H7 (cell line): ENCODE results near the gene CXCL14. TPM values are rescaled to one million over a fixed set of nuclear protein-coding genes. Genes with fewer than 3 reads are reported as not detected.

Experiments used
- DNase-seq: peaks from one replicate; pipeline ENCODE4 v3.0.0; 2012
- H3K27me3 ChIP-seq: 2 replicates; pipeline ENCODE4 v1.6.0; 2011; ENCODE audit warnings: mild to moderate bottlenecking, low read length; ENCODE audit not compliant: control insufficient read depth, insufficient read depth
- H3K36me3 ChIP-seq: replicated peaks from 2 replicates; pipeline ENCODE4 v1.5.1; 2011; ENCODE audit warnings: low read length; ENCODE audit not compliant: control insufficient read depth, insufficient read depth
- H3K4me3 ChIP-seq: 2 replicates; pipeline ENCODE4 v1.5.1; 2011; ENCODE audit warnings: low read depth, mild to moderate bottlenecking, control low read depth, low read length, moderate library complexity; ENCODE audit not compliant: insufficient read depth
- total RNA-seq: library from RNA; depleted of rRNA; stranded (reverse); fragments of >200 nt; shearing (Covaris generic); gene quantifications from 2 replicates; pipeline ENCODE4 v1.2.3, GENCODE V29; 2014

CXCL14 gene
- total RNA-seq, 1 experiment from 2014 or later, result 2.7 TPM

DNA sequence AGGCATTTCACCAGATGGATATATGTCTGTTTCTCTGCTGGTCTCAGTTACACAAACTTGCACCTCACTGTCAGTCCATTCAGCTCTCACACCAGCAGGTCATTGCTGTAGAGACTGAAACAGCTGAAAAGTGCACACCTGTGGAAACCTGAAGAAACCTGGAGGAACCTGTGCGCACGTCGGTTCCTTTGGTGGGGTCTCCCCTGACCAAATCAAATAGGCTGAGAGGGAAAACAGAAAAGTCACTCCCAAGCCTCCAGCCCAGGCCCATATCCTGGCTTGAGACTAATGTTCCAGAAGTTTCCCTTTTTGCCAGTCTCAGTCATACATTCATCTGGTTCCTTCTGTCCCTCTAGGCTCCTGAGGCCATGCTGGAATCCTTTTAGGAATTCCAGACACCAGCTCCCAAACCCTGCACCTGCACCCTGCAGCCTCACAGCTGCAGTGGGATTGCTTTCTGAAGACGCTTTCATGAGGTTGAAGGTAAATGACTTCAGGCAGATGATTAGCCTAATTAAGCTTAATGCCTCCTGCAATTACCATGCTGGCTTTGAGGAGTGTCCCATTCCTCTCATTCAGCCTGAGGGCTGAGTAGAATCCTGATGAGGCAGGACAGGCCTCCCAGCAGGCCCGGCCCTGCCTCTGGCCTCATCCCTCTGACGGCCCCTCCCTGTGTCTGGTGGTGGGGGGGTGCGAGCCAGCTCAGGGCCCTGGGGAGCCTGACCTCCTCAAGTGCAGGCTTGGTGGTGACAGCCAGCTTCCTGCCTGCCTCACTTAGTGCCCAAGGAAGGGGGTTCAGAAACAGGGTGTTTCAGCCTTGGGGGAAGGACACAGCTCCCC is 24.3 kb upstream of the CXCL14 start:
- DNase-seq, result no peak
- Histone ChIP-seq H3K36me3 (no peaks in the 10 kb centered on the region), H3K4me3 (no peak overlapping the region), H3K27me3 (peaks cover 2% of the 10 kb centered on the region; the same call in 1 of the 2 replicates)

DNA sequence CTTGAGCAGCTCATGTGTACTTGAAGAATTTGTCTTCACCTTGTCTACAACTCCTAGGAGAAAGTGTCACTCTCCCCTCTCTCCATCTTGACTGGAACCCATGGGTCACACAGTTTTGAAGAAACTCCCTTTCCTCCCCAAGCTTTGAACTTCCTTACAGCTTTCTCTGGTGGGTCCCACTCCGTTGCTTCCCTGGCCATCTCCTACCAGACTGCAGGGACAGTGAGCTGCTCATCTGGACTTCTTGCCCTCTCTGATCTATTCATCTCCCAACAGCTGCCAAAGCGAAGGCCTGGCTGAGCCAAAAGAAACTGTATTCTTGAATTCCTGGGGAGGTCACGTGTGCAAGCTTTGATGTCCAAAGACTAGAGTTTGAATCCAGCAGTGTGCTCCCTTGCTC is 22.7 kb upstream of the CXCL14 start:
- Histone ChIP-seq H3K36me3 (no peaks in the 10 kb centered on the region), H3K4me3 (no peak overlapping the region), H3K27me3 (peaks cover 2% of the 10 kb centered on the region; the same call in 1 of the 2 replicates)
- no peak for DNase-seq

DNA sequence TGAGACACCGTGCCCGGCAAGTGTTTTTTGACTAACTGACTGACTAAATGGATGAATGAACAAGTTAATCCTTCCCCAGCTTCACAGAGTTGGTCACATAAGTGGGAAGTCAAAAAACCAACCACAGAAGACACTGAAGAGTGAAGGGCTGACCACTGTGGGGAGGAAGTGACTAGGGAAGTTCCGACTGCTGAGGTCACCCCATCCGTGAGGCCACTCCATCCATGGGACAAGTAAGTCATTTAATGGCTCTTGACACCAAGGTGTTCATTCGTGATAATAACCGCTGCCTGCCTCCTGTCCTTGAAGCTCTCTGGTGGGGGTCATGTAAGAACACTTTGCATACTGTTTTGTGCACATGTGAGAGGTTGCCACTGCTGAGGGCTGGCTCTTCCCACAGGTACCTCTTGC is 22.2 kb upstream of the CXCL14 start:
- DNase-seq, result no peak
- no peaks in the 10 kb centered on the region for H3K36me3 ChIP-seq
- H3K4me3 ChIP-seq, result no peak overlapping the region
- peaks cover 2% of the 10 kb centered on the region; the same call in 1 of the 2 replicates for H3K27me3 ChIP-seq

DNA sequence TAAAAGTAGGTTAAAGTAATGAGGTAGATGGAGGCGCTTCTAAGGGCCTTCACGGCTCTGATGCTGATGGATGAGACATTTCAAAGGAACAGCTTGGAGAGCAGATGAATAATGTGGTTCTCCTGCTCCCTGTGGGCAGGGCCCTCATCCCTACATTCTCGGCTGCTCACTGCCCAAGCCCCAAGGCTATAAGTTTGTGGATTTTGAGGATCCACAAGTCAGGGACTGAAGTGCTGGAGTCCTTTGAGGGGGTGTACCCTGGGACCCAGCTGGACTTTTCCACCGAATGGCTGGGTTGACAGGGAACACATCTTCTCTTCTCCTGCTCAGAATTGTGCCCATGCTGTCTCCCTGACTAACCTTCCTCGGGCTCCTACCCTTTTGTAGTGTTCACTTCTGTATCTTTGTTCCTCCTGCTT is 21.4 kb upstream of the CXCL14 start:
- H3K4me3 ChIP-seq, result no peak overlapping the region
- DNase-seq, result no peak
- H3K36me3 ChIP-seq, result no peaks in the 10 kb centered on the region
- H3K27me3 ChIP-seq, result peaks cover 2% of the 10 kb centered on the region; the same call in 1 of the 2 replicates

DNA sequence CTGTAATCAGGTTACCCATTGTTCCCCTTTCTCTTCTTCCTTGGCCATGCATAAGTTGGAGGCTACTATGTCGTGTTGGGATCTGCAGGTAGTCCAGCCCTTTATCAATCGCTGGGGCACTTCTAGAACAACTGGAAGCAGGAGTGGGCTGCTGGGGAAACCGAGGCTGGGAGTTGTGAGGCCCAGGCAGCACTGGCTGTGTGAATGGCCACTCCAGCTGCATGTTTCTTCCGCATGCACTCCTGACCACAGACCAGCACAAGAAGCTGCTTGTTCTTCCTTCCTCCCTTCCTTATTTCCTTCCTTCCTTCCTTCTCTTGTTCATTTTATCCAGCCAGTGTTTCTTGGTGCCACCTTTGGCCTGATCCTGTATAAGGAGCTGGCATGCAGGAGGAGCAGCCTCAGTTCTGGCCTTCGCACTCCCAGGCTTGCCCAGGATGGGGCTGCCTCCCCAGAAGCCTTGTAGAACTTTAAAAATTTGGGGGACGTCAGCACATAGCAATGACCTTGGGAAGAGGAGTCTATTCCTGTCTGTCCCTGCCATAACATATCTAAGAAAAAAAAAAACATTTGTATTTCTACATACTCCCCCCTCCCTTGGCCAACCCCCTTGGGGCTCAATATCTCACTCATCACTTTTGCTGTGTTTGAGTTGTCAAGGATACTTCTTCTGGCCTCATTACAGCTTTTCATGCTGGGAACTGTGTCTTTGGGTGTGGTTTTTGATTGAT is 20.8 kb upstream of the CXCL14 start:
- DNase-seq, result no peak
- Histone ChIP-seq H3K4me3 (no peak overlapping the region), H3K27me3 (peaks cover 1% of the 10 kb centered on the region; the same call in 1 of the 2 replicates), H3K36me3 (no peaks in the 10 kb centered on the region)

DNA sequence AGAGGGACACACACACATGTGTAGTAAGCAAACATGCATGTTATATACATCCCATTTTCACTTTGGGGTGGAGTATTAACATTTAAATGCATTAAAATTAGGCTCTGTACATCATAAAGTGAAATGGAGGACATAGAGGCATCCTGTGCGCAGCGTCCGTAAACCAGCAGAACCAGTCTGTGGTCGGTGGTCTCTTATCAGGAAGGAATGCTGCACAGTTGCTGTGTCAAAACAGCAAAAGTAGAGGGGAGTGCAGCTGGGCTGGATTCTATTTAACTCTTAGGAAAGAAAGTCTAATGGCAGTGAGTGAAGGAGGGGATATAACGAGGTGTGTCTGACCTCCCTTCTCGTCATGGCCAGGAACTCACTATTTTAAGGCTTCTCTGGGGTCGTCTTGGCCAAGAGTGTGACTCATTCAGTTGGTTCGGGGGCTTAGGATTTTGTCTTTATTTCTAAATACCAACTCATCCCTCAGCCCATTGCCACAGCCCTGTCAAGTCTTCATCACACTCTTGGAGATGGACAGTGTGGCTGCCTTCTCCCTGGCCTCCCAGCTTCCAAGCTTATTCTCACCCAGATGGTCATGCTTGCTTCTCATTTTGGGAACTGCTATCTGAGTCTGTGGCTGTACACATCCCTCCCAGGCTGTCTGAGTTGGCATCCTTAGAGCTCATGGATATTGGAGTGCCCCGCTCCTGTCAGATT is 20.1 kb upstream of the CXCL14 start:
- Histone ChIP-seq H3K27me3 (no peaks in the 10 kb centered on the region), H3K36me3 (no peaks in the 10 kb centered on the region), H3K4me3 (no peak overlapping the region)
- DNase-seq, result no peak

DNA sequence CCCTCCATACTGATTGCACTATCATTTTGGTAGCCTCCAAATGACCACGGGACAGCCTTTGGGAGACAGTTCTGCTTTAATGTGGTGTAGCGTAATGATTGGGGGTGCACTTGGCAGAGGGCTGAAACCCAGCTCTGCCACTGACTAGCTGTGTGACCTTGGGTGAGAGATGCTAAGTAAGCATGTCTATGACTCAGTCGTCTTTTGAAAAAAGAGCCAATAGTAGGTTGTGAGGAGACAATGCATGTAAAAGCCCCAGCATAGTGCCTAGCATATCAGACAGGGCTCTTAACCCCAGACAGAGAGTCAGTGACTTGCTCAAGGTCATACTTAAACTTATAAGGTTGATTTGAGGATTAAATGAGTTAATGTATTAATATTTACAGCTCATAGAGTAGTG is 18.0 kb upstream of the CXCL14 start:
- Histone ChIP-seq H3K4me3 (no peak overlapping the region), H3K36me3 (no peaks in the 10 kb centered on the region), H3K27me3 (no peaks in the 10 kb centered on the region)
- no peak for DNase-seq

DNA sequence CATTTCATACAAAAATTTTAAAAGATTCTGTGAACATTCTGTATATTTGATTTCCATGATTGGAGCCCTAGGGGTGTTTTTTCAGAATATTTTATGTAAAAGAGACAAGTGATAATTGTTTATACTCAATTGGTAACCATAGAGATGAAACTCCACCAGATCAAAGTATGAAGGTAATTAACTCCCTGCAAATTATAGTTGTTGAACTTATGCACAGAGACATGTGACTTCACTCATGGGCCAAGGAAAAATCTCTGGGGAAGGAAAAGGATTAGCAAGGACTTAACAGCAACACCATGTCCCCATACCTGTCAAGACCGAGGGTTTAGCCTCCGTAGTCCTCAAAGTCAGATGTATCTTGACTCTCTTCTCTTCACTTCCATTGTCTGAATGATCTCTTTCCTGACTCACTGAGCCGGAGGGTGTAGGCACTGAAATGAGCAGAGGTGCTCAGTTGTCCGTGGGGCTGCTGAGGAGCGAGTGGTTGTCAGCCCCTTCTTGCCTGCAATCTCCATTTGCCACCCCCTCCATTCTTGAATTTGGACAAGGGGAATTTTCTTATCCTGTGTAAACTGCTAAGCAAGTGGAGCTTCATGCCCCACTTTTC is 17.5 kb upstream of the CXCL14 start:
- H3K27me3 ChIP-seq, result no peaks in the 10 kb centered on the region
- H3K4me3 ChIP-seq, result no peak overlapping the region

DNA sequence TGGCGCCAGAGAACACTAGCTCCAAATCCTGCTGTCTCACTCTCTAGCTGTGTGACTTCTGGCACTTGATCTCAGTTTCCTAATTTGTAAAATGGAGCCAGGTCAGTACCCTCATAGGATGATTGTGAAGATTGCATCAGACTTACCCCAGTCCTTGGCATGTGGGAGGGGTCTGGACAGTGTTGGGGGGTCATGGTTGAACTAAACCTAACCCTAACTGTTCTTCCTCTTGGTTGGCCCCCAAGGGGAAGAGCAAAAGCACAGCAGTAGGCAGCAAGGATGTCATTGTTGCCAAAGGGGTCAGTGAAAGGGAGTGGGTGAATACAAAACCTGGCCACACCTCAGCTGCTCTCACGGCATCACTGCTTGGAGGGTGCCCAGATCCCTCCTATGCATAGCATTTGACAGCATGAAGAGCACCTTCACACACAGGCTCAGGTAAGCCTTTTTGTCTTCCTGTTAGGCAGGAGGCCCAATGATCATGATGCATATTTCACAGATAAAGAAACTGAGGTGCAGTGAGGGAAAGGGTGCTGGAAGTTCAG is 15.7 kb upstream of the CXCL14 start:
- H3K36me3 ChIP-seq, result no peaks in the 10 kb centered on the region
- DNase-seq, result no peak
- no peak overlapping the region for H3K4me3 ChIP-seq
- H3K27me3 ChIP-seq, result no peaks in the 10 kb centered on the region

More for the DNA sequence above, 17.5 kb upstream of the CXCL14 start:
- H3K36me3 ChIP-seq, result no peaks in the 10 kb centered on the region
- DNase-seq, result no peak

DNA sequence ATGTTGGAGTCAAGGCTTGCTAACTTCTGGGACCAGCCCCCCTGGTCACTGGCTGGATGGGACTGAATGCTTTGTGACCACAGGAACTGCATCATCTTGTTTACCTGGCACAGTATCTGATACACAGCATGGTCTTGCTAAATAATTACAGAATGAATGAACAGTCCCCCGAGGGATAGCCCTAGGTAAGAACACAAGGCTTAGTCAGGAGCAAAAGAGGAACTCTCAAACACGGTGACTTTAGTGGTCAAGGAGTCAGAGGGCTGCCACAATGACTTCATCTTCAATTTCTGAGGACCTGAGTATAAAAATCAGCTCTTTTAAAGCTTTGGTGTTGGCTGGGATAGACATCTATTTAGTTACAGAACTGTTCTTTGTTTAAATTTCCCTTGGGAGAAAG is 15.1 kb upstream of the CXCL14 start:
- DNase-seq, result no peak
- H3K36me3 ChIP-seq, result no peaks in the 10 kb centered on the region

DNA sequence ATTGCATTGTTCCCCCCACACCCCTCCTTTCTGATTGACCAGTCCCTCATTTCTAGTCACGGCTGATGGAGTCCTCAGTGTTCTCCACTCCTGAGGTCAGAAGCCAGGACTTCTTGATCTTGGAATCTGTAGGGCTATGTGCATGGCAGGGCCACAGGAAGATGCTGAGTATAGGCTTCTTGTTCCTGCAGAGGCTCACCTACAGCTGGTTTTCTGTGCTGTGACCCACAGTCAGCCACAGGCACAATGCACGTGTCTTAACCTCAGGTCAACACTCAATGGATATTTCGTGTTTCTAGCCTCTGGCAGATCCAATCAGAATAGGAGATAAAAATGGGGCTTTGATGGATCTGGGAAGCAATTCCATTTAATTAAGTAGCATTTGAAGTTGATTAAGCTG is 14.3 kb upstream of the CXCL14 start:
- Histone ChIP-seq H3K36me3 (no peaks in the 10 kb centered on the region), H3K4me3 (no peak overlapping the region), H3K27me3 (no peaks in the 10 kb centered on the region; the same call in 1 of the 2 replicates)
- no peak for DNase-seq

More for the DNA sequence above, 15.1 kb upstream of the CXCL14 start:
- Histone ChIP-seq H3K4me3 (no peak overlapping the region), H3K27me3 (no peaks in the 10 kb centered on the region)

DNA sequence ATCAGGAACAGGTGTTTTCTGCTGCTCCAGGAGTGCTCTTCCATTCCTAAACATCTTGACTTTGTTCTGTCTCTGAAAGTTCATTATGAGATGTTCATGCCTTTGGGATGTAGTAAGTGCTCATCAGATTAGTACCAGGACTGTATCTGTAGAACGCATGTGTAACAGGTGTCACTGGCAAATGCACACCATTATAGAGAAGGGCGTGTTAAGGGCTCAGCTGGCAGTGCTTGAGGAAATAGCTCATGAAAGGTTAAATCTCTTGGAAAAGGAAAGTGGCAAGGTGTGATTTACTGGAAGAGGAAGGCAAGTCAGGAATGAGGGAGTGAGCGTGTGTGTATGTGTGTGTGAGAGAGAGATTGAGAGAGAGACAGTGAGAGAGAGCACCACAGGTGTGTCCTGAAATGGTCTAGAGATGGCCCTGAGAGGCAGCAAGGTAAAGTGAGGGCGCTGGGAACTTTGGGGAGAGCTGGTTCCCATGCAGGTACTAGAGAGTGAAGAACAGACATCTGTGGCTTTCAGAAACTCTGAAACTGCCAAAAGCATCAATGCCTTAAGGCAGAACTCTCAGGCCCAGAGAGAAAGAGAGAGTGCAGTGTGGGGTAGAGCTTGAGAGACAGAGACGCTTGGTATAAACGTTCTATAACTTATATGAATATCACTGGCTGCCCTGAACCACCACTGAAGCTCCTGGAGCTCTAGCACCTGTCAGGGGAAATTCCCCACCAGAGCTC is 13.7 kb upstream of the CXCL14 start:
- DNase-seq, result no peak
- Histone ChIP-seq H3K27me3 (no peaks in the 10 kb centered on the region; the same call in 1 of the 2 replicates), H3K4me3 (no peak overlapping the region), H3K36me3 (no peaks in the 10 kb centered on the region)

DNA sequence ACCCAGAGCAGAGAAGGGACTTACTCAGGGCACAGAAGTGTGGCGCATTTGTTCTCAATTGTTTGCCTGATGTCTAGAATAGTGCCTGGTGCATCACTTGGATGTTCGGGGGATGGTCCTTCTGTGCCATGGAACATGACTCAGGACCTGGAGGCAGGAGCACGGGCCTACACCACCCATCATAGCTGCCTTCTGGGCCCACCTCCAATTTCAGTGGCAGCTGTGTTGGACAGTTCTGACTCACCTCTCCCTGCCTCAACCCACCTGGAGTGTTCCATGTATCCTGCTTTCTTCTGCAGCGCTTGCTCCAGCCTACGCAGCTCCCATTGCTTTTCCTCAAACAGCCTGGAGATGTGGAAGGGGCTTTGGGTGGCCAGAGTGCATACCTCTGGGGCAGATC is 12.5 kb upstream of the CXCL14 start:
- no peak for DNase-seq
- Histone ChIP-seq H3K27me3 (no peaks in the 10 kb centered on the region; the same call in 1 of the 2 replicates), H3K4me3 (no peak overlapping the region), H3K36me3 (no peaks in the 10 kb centered on the region)
